Skeletal muscle satellite cell (primary cell): ENCODE data around the gene EGR1. TPM values are rescaled to one million over a fixed set of nuclear protein-coding genes. Genes with fewer than 3 reads are reported as not detected.
A peak's percentile ranks its signal among the peaks of the same experiment; 100 is the strongest.

Experiments
- H3K27me3 ChIP-seq: 2 replicates; pipeline ENCODE4 v1.7.0; 2013; ENCODE audit warnings: low read length; ENCODE audit not compliant: control insufficient read depth, insufficient read depth
- H3K36me3 ChIP-seq: 2 replicates; pipeline ENCODE4 v1.7.0; 2013; ENCODE audit warnings: mild to moderate bottlenecking, control low read depth, low read length; ENCODE audit not compliant: insufficient read depth
- H3K4me1 ChIP-seq: 2 replicates; pipeline ENCODE4 v1.7.0; 2013; ENCODE audit warnings: low read length; ENCODE audit not compliant: control insufficient read depth, insufficient read depth
- H3K4me2 ChIP-seq: 2 replicates; pipeline ENCODE4 v1.7.0; 2013; ENCODE audit warnings: mild to moderate bottlenecking, low read length
- H3K4me3 ChIP-seq: 2 replicates; pipeline ENCODE4 v1.7.0; 2013; ENCODE audit warnings: low read length
- H3K9ac ChIP-seq: 2 replicates; pipeline ENCODE4 v1.7.0; 2013; ENCODE audit warnings: mild to moderate bottlenecking, low read depth, low read length, moderate library complexity
- H3K9me3 ChIP-seq: replicated peaks from 2 replicates; pipeline ENCODE4 v1.7.0; 2013; ENCODE audit warnings: mild to moderate bottlenecking, control low read depth, low read length
- total RNA-seq: library from RNA; depleted of rRNA; stranded (reverse); fragments of >200 nt; gene quantifications from 2 replicates; pipeline ENCODE4 v1.2.3, GENCODE V29; 2012; rRNA removed

The EGR1 gene
- 3.8 and 7.9 TPM in 2 replicates for total RNA-seq

DNA sequence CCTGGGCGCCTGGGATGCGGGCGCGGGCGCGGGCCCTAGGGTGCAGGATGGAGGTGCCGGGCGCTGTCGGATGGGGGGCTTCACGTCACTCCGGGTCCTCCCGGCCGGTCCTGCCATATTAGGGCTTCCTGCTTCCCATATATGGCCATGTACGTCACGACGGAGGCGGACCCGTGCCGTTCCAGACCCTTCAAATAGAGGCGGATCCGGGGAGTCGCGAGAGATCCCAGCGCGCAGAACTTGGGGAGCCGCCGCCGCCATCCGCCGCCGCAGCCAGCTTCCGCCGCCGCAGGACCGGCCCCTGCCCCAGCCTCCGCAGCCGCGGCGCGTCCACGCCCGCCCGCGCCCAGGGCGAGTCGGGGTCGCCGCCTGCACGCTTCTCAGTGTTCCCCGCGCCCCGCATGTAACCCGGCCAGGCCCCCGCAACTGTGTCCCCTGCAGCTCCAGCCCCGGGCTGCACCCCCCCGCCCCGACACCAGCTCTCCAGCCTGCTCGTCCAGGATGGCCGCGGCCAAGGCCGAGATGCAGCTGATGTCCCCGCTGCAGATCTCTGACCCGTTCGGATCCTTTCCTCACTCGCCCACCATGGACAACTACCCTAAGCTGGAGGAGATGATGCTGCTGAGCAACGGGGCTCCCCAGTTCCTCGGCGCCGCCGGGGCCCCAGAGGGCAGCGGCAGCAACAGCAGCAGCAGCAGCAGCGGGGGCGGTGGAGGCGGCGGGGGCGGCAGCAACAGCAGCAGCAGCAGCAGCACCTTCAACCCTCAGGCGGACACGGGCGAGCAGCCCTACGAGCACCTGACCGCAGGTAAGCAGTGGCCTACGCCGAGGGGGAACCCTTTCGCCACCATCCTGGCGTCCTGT is at the start of gene EGR1:
EGR1 (plus strand) TSS at position 219 of the 864 bp plus-strand sequence; CDS start at position 502, 283 bp downstream.
- no peaks in the 10 kb centered on the region for H3K9me3 ChIP-seq
- peaks cover 27% of the 10 kb centered on the region for H3K4me1 ChIP-seq

DNA sequence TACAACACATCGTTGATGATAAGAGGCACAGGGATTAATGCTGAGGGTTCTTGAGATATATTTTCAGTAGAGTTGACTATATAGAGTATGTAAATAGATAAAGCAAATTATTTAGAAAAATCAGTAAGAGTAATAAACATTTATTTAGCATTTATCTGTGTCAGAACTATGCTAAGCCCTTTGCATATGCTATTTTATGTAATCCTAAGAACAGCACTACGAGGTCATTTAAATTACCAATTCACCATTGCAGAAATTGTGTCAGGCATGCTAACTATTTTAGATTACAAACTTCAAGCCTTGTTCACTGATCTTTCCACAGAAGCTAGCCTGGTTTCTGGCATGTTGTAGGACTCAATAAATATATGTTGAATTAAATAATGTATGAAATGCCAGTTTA is 46.8 kb upstream of the EGR1 start:
- H3K27me3 ChIP-seq: no peaks in the 10 kb centered on the region
- H3K4me3 ChIP-seq: no peak overlapping the region
- peaks cover 59% of the 10 kb centered on the region for H3K36me3 ChIP-seq
- no peaks in the 10 kb centered on the region for H3K9me3 ChIP-seq
- no peaks in the 10 kb centered on the region for H3K4me1 ChIP-seq
- H3K4me2 ChIP-seq: no peak overlapping the region
- no peak overlapping the region for H3K9ac ChIP-seq

More for the DNA sequence above, at the start of gene EGR1:
- Histone ChIP-seq H3K4me2 (peak within 1 kb of the TSS; percentile 99), H3K9ac (peak within 1 kb of the TSS; percentile 97), H3K36me3 (peaks cover 36% of the 10 kb centered on the region), H3K27me3 (no peaks in the 10 kb centered on the region), H3K4me3 (peak within 1 kb of the TSS; percentile 86)

DNA sequence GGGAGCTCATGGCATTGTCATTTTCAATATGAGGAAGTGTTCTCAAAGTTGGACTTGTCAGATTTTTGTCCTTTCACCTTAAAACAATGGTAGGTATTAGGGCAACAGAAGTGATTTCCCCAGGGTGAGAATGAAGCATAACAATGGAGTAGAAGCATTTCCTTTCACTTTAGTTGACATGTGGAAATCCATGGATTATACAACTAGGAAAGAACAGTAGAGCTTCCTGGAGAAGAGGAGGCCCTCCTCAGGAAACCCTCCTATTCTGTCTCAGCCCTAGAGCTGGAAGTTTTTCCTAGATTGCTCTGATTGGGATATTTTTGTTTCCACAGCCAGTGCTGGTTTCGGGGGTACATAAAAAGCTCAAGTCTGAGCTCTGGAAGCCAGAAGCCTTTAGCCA is 40.2 kb upstream of the EGR1 start:
- Histone ChIP-seq H3K4me3 (no peak overlapping the region), H3K9ac (no peak overlapping the region), H3K9me3 (no peaks in the 10 kb centered on the region), H3K36me3 (peaks cover 54% of the 10 kb centered on the region), H3K4me1 (no peaks in the 10 kb centered on the region), H3K4me2 (no peak overlapping the region), H3K27me3 (no peaks in the 10 kb centered on the region)

DNA sequence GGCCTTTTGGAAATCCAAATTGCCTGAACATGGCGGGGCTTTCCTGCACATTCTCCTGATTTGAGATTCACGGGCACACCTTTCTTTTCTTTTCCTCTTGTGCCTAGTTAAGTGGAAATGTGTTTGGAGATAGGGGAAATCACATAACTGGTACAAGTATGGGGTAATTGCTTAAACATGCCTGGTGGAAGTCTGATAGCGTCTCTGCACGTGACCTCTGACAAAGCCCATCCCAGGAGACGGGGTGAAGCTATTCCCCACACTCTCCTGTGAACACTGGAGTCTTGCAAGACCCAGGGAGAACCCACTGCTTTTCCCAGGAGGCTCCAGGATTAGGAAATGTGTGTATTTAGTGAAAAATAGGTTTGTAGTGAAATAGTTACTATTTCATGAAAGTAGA is 29.3 kb upstream of the EGR1 start:
- Histone ChIP-seq H3K9ac (no peak overlapping the region), H3K36me3 (peaks cover 34% of the 10 kb centered on the region), H3K27me3 (no peaks in the 10 kb centered on the region), H3K4me1 (peaks cover 15% of the 10 kb centered on the region), H3K9me3 (no peaks in the 10 kb centered on the region), H3K4me3 (no peak overlapping the region), H3K4me2 (no peak overlapping the region)

DNA sequence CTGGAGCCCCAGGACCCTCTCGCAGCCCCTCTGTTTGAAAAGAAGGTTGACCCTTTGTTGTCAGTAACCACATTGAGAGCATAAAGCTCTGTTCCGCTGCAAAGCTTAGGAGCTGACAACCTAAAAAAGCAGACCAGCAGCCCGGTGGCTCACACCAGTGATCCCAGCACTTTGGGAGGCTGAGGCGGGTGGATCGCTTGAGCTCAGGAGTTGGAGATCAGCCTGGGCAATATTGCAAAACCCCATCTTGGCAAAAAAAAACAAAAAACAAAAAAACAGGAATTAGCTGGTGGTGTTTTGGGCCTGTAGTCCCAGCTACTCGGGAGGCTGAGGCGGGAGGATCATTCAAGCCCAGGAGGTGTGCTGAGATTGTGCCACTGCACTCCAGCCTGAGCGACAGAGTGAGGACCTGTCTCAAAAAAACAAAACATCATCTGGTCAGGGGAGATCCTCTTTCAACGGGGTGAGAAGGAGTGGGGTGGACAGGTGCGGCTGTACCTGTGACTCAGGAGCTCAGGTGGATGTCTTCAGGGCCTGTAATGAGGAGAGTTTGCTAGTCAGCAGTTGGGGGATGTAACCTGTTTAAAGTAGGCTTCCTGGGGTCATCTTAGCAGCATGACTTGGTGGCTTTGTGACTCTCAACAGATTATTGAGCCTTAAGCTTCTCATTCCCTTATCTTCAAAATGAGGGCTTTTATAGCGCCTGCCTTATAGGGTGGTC is 27.1 kb upstream of the EGR1 start:
- H3K4me2 ChIP-seq: peak overlapping the region; percentile 97
- H3K27me3 ChIP-seq: no peaks in the 10 kb centered on the region
- peak overlapping the region; percentile 75 for H3K4me3 ChIP-seq
- no peaks in the 10 kb centered on the region for H3K9me3 ChIP-seq
- peak overlapping the region; percentile 74 for H3K9ac ChIP-seq
- H3K4me1 ChIP-seq: peaks cover 15% of the 10 kb centered on the region
- peaks cover 24% of the 10 kb centered on the region for H3K36me3 ChIP-seq

DNA sequence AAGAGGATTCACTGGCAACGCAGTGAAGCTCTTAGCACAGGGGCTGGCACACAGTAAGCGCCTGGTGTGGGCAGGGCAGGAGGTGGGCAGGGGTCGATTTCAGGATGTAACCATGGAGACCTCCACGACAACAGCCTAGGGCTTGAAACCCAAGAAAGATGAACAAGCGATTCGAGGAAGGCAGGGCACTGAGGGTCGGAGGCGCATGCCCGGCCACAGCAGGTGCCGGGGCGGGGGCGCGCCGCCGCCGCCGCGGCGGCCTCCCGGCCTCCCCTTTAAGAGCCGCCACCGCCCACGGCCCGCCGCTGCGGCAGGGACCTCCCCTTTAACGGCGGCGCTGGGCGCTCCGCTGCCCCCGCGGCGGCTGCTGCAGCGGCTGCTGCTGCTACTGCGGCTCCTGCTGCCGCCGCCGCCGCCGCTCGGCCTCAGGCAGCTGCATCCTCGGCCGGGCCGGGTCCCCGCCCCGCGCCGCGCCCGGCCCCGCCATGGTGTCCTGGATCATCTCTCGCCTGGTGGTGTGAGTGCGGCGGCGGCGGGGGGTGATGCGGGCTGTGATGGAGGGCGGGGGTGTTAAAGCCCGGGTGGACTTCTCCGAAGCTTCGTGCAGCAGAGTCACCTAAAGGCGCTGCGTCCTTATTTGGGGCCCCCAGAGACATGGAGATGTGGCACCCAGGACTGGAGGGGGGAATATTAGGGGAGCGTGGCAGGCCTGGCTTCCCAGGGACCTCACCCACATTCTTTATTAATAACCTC is 26.4 kb upstream of the EGR1 start, which contains the start of gene REEP2:
REEP2 (plus strand) TSS at position 334 of the 753 bp plus-strand sequence; CDS start at position 486, 152 bp downstream.
- Histone ChIP-seq H3K9ac (peak within 1 kb of the TSS; percentile 74), H3K9me3 (no peaks in the 10 kb centered on the region), H3K27me3 (no peaks in the 10 kb centered on the region), H3K4me3 (peak within 1 kb of the TSS; percentile 75), H3K4me1 (peaks cover 15% of the 10 kb centered on the region), H3K36me3 (peaks cover 18% of the 10 kb centered on the region), H3K4me2 (peak within 1 kb of the TSS; percentile 97)

DNA sequence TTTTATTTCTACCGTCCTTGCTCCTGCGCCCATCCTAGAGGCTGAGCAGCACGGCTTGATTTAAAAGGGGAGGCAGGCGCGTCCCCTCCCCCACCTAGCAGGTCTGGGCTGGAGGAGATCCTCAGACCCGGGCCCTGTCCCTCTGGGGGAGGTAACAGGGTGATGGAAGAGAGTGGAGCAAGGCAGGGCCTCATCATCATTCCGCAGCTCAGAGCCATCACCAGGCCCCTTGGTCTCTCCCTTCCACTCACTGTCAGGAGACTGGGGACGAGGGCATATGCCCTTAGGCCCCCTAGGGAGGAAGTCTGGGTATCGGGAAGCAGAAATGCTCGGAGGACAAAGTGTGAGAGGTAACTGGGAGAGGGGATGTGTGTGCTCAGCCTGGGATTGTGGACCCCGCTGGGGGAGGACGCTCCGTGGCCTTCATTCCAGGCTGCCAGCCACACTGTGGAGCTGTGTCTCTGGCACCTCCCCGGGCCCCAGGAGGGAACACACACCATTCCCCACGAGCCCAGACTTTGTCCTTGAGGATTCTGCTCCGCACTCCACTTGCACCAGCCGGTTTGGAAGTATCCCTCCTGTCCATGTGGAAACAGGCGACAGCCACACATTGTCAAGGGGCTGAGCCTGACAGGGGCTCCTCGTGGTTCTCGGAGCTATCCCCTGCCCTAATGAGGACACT is 25.7 kb upstream of the EGR1 start:
- H3K4me3 ChIP-seq: peak overlapping the region; percentile 75
- no peaks in the 10 kb centered on the region for H3K27me3 ChIP-seq
- H3K4me1 ChIP-seq: peaks cover 15% of the 10 kb centered on the region
- peak overlapping the region; percentile 74 for H3K9ac ChIP-seq
- peaks cover 15% of the 10 kb centered on the region for H3K36me3 ChIP-seq
- no peaks in the 10 kb centered on the region for H3K9me3 ChIP-seq
- peak overlapping the region; percentile 97 for H3K4me2 ChIP-seq

DNA sequence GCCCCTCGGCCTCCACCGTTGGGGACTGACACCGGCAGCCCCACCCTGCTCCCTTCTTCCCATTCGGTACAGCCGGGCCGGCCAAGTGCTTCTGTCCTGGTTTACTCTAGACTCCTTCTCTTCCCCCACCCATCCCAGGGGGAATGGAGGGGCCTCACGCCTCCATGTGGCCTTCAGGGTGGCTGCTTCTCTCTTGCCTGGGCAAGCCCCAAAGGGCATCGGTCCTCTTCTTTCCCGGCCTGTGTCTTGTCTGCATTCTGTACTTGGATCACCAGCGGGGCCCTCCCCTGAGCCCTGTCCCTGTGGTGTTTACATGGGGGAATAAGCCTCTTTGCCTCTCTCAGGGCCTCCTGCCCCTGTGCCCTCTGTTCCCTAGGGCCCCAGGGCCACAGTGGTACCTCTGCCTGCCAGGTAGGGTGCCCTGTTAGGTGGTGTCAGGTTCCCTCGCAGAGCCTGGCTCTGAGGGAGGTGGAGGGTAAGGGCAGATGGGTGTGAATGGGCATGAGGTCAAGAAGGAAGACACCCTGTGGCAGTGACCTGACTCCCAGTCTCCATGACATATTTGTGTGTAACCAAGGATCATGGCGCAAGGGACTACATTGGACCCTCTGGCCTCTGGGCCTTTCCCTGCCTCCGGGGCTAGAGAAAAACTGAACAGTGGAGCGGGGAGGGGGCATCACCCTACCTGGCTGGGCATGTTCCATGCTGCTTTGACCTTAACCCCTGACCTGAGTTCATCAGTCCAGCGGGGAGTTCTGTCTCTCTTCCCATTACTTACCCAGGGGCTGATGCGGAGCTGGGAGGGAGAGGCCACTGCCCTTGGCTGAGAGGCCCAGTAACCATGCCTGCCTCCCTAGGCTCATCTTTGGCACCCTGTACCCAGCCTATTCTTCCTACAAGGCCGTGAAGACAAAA is 24.9 kb upstream of the EGR1 start:
- Histone ChIP-seq H3K9ac (no peak overlapping the region), H3K27me3 (no peaks in the 10 kb centered on the region), H3K4me3 (no peak overlapping the region), H3K36me3 (peaks cover 7% of the 10 kb centered on the region), H3K4me1 (peaks cover 15% of the 10 kb centered on the region), H3K9me3 (no peaks in the 10 kb centered on the region), H3K4me2 (peak overlapping the region; percentile 97)

DNA sequence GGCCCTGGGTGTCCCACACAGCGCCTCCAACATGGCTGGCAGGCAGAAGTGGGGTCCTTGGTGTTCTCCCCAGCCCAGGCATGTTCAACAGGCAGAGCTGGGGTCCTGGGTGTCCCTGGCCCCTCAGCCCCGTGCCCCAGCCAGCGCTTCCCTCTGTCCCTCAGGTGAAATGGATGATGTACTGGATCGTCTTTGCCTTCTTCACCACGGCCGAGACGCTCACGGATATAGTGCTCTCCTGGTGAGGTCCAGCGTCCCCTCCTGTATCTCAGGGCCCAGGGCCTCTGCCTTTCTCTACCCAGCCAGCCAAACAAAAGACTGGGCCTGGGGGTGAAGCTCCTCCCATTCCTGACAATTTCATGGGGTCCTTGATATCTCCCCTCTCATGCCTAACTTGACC is 24.1 kb upstream of the EGR1 start:
- Histone ChIP-seq H3K9ac (no peak overlapping the region), H3K27me3 (no peaks in the 10 kb centered on the region), H3K4me3 (no peak overlapping the region), H3K9me3 (no peaks in the 10 kb centered on the region), H3K4me2 (no peak overlapping the region), H3K4me1 (peaks cover 15% of the 10 kb centered on the region), H3K36me3 (no peaks in the 10 kb centered on the region)

DNA sequence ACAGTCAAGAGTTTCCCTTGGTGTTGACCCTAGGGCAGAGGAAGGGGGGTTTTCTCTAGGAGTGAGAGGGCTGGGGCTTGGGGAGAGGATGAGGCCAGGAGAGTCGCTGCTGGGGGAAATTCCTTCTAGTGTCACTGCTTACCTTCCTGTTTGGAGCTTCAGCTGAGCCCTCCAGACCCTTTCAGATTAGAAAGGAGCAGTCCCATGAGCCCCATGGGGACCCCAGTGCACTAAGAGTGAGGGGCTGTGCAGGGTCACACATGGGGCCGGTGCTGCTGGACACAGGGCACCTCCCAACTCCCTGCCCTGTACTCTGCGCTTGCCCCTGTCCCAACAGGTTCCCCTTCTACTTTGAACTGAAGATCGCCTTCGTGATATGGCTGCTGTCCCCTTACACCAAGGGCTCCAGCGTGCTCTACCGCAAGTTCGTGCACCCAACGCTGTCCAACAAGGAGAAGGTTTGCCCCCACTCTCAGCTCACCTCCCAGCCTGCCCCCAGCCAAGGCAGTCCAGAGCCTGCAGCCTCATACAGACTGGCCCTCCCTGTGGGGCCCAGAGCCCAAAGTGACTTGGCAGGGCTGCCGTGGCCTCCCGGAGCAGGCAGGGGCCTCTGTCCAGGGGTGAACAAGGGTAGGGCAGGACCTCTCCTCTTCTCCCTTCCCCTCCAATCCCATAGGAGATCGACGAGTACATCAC is 21.1 kb upstream of the EGR1 start:
- Histone ChIP-seq H3K4me1 (peaks cover 9% of the 10 kb centered on the region), H3K9ac (no peak overlapping the region), H3K4me3 (no peak overlapping the region), H3K9me3 (no peaks in the 10 kb centered on the region), H3K27me3 (no peaks in the 10 kb centered on the region), H3K36me3 (no peaks in the 10 kb centered on the region), H3K4me2 (no peak overlapping the region)
